CD4-positive, alpha-beta memory T cell (primary cell): ENCODE data around the gene EFCAB7. TPM values are rescaled to one million over a fixed set of nuclear protein-coding genes. Genes with fewer than 3 reads are reported as not detected.

Experiments used
- CTCF ChIA-PET: fragments of 350-600 bp; sonication (Branson Sonifier 250); formaldehyde crosslinking; loops from one replicate; lab custom pipeline; 2021; ENCODE audit warnings: inconsistent platforms; ENCODE audit not compliant: partially characterized antibody; lab: Charles Lee
- POLR2A ChIA-PET: fragments of 350-600 bp; sonication (Branson Sonifier 250); formaldehyde crosslinking; loops from one replicate; lab custom pipeline; 2021; ENCODE audit not compliant: partially characterized antibody; lab: Charles Lee
- DNase-seq, 5 donors: peaks; one replicate each; pipeline versions ENCODE4 v3.0.0 to v3.0.0-alpha.2; 2020 to 2022; ENCODE audit warnings: mixed read lengths in 1 of 5
- H3K27ac ChIP-seq: one replicate; pipeline ENCODE4 v1.7.0; 2013; ENCODE audit warnings: low read depth, low read length
- H3K27me3 ChIP-seq: 2 replicates; pipeline ENCODE4 v1.7.0; 2013; ENCODE audit warnings: mild to moderate bottlenecking, low read length, moderate library complexity; ENCODE audit not compliant: insufficient read depth
- H3K36me3 ChIP-seq: 2 replicates; pipeline ENCODE4 v1.7.0; 2013; ENCODE audit warnings: mild to moderate bottlenecking, low read length, moderate library complexity; ENCODE audit not compliant: insufficient read depth
- H3K4me1 ChIP-seq: 2 replicates; pipeline ENCODE4 v1.7.0; 2013; ENCODE audit warnings: mild to moderate bottlenecking, low read length, moderate library complexity; ENCODE audit not compliant: insufficient read depth
- H3K4me3 ChIP-seq, 2 donors: one replicate each; pipeline ENCODE4 v1.7.0; 2013; ENCODE audit warnings: low read length in 2 of 2, mild to moderate bottlenecking in 1 of 2
- H3K9me3 ChIP-seq, 2 donors: one replicate each; pipeline ENCODE4 v1.7.0; 2013; ENCODE audit warnings: low read length in 2 of 2, control low read depth in 1 of 2; ENCODE audit not compliant: control insufficient read depth in 1 of 2
- H3K27ac Mint-ChIP-seq, 7 donors: one replicate each; pipeline ENCODE4 v1.8.0; 2020 to 2021; ENCODE audit warnings: mixed read lengths in 7 of 7, mild to moderate bottlenecking in 6 of 7, inconsistent platforms in 3 of 7, moderate library complexity in 3 of 7
- H3K27me3 Mint-ChIP-seq, 2 donors: one replicate each; pipeline ENCODE4 v1.8.0; 2020 to 2021; ENCODE audit warnings: mixed read lengths in 2 of 2
- H3K36me3 Mint-ChIP-seq, 2 donors: one replicate each; pipeline ENCODE4 v1.8.0; 2020 to 2021; ENCODE audit warnings: mixed read lengths in 2 of 2, inconsistent platforms in 1 of 2, mild to moderate bottlenecking in 1 of 2
- H3K4me1 Mint-ChIP-seq, 4 donors: one replicate each; pipeline ENCODE4 v1.8.0; 2020 to 2021; ENCODE audit warnings: mixed read lengths in 4 of 4, mild to moderate bottlenecking in 1 of 4
- H3K4me3 Mint-ChIP-seq, 8 donors: one replicate each; pipeline ENCODE4 v1.8.0; 2020 to 2021; ENCODE audit warnings: mixed read lengths in 8 of 8, mild to moderate bottlenecking in 7 of 8, moderate library complexity in 6 of 8, inconsistent platforms in 3 of 8
- H3K9me3 Mint-ChIP-seq, 8 donors: one replicate each; pipeline ENCODE4 v1.8.0; 2020 to 2021; ENCODE audit warnings: mixed read lengths in 8 of 8, mild to moderate bottlenecking in 5 of 8, inconsistent platforms in 3 of 8, moderate library complexity in 1 of 8
- intact Hi-C: fragments of 100-400 bp; cut with micrococcal nuclease; formaldehyde crosslinking; loops from one replicate; pipeline ENCODE4 v1.15.1; 2023
- polyA plus RNA-seq, 2 donors: library from polyadenylated mRNA; unstranded; fragments of 300-500 nt; fragmentation: Illumina TruSeq; gene quantifications; one replicate each; pipeline ENCODE4 v1.2.3, GENCODE V29; 2021
- total RNA-seq, 2 experiments: library from RNA; stranded (reverse); gene quantifications; one replicate each; pipeline ENCODE4 v1.2.3, GENCODE V29; 2021

The EFCAB7 gene
- total and polyA plus RNA-seq, 4 experiments from 2014 or later: 4.3 to 15.1 (median 8.0) TPM

- Mint-ChIP-seq H3K27ac (peak overlapping the region in 3 of 7 donors; percentile 25 to 58 (median 37)), H3K4me3 (no peak overlapping the region), H3K4me1 (no peaks in the 10 kb centered on the region), H3K36me3 (peaks cover 22 to 30% of the 10 kb centered on the region in 2 donors), H3K27me3 (no peaks in the 10 kb centered on the region), H3K9me3 (no peaks in the 10 kb centered on the region)
- ChIA-PET POLR2A (no interaction called here), CTCF (interaction anchor here (1.0 to 2.1 kb wide), 2 partner anchors 9 to 11 kb away, joined by 4 to 7 read pairs; no protein-coding TSS in a partner anchor)
- intact Hi-C loops: no loop called here
- Histone ChIP-seq H3K4me1 (no peaks in the 10 kb centered on the region), H3K9me3 (no peaks in the 10 kb centered on the region), H3K4me3 (no peak overlapping the region), H3K27me3 (no peaks in the 10 kb centered on the region), H3K36me3 (no peaks in the 10 kb centered on the region), H3K27ac (no peak overlapping the region)
- no peak for DNase-seq
Measured at GRCh38 chr1:63547621-63548294, 24.4 kb downstream of the EFCAB7 start.

DNA sequence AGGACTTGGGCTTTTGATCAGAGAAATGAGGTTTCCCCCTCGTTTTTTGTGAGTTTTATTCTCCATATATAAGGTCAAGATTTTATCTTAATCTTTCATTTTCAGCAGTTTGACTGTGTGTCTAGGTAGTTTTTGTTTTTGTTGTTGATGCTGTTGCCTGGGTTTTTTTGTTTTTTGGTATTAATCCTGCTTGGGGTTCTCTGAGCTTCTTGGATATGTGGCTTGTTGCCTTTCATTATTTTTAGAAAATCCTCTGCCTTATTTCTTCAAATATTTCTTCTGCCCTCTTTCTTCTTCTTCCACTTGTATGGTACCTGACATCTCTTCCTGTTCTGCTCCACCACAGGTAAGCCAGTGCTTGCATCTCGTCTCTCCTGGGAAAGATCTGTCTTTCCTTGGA lies 25.0 kb downstream of the EFCAB7 start:
- DNase-seq: no peak
- intact Hi-C loops: no loop called here
- no peak overlapping the region for H3K4me3 ChIP-seq
- H3K27me3 Mint-ChIP-seq: no peaks in the 10 kb centered on the region
- H3K4me1 ChIP-seq: no peaks in the 10 kb centered on the region
- H3K27ac ChIP-seq: no peak overlapping the region
- no peaks in the 10 kb centered on the region for H3K36me3 ChIP-seq
- ChIA-PET POLR2A (no interaction called here), CTCF (interaction anchor here (1.0 to 2.1 kb wide), 2 partner anchors 10 kb away, joined by 4 to 7 read pairs; no protein-coding TSS in a partner anchor)
- H3K36me3 Mint-ChIP-seq: peaks cover 25 to 30% of the 10 kb centered on the region in 2 donors
- H3K4me3 Mint-ChIP-seq: no peak overlapping the region
- H3K27ac Mint-ChIP-seq: no peak overlapping the region
- no peaks in the 10 kb centered on the region for H3K4me1 Mint-ChIP-seq
- no peaks in the 10 kb centered on the region for H3K27me3 ChIP-seq
- no peaks in the 10 kb centered on the region for H3K9me3 ChIP-seq
- no peaks in the 10 kb centered on the region for H3K9me3 Mint-ChIP-seq

DNA sequence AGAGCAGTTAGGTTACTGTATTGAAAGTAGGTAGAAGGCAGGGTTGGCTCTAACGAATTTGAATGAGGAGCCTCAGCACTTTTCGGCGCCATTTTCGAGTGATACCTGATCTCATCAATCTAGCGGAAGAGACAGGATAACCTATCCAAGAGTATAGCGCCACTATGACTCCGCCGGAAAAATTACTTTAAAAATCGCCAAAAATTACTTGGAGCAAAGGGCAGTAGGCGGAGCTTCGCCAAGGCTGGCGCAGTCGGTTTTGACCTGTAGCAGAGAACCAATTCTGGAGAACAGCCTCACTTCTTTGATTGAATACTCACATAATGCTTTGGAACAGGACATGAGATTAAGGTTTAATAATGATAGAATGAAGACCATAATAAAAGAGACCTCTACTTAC lies 25.6 kb downstream of the EFCAB7 start:
- no peak for DNase-seq
- intact Hi-C loops: no loop called here
- Mint-ChIP-seq H3K4me3 (no peak overlapping the region), H3K9me3 (no peaks in the 10 kb centered on the region), H3K27ac (no peak overlapping the region), H3K36me3 (peaks cover 29 to 30% of the 10 kb centered on the region in 2 donors), H3K4me1 (no peaks in the 10 kb centered on the region), H3K27me3 (no peaks in the 10 kb centered on the region)
- no peaks in the 10 kb centered on the region for H3K27me3 ChIP-seq
- no peaks in the 10 kb centered on the region for H3K9me3 ChIP-seq
- H3K4me1 ChIP-seq: no peaks in the 10 kb centered on the region
- CTCF ChIA-PET: interaction anchor here (1.0 to 2.1 kb wide), 2 partner anchors 9 to 10 kb away, joined by 4 to 7 read pairs; no protein-coding TSS in a partner anchor
- H3K27ac ChIP-seq: no peak overlapping the region
- no peak overlapping the region for H3K4me3 ChIP-seq
- POLR2A ChIA-PET: no interaction called here
- no peaks in the 10 kb centered on the region for H3K36me3 ChIP-seq

- no peak overlapping the region for H3K4me3 ChIP-seq
- H3K27ac ChIP-seq: no peak overlapping the region
- intact Hi-C loops: loop anchor here (5.0 kb wide), 1 partner anchor 692 kb away; no protein-coding TSS in a partner anchor
- H3K9me3 ChIP-seq: no peaks in the 10 kb centered on the region
- ChIA-PET CTCF (interaction anchor here (1.0 to 2.5 kb wide), 2 partner anchors 136 to 691 kb away, joined by 4 to 8 read pairs; no protein-coding TSS in a partner anchor), POLR2A (no interaction called here)
- Mint-ChIP-seq H3K27me3 (no peaks in the 10 kb centered on the region), H3K27ac (no peak overlapping the region), H3K36me3 (peaks cover 4 to 14% of the 10 kb centered on the region in 2 donors), H3K4me1 (peaks cover 0 to 2% (median 0%) of the 10 kb centered on the region in 4 donors), H3K9me3 (no peaks in the 10 kb centered on the region), H3K4me3 (no peak overlapping the region)
- DNase-seq: no peak
- H3K4me1 ChIP-seq: no peaks in the 10 kb centered on the region
- no peaks in the 10 kb centered on the region for H3K27me3 ChIP-seq
- no peaks in the 10 kb centered on the region for H3K36me3 ChIP-seq
Measured at GRCh38 chr1:63555480-63555879, 32.2 kb downstream of the EFCAB7 start.

DNA sequence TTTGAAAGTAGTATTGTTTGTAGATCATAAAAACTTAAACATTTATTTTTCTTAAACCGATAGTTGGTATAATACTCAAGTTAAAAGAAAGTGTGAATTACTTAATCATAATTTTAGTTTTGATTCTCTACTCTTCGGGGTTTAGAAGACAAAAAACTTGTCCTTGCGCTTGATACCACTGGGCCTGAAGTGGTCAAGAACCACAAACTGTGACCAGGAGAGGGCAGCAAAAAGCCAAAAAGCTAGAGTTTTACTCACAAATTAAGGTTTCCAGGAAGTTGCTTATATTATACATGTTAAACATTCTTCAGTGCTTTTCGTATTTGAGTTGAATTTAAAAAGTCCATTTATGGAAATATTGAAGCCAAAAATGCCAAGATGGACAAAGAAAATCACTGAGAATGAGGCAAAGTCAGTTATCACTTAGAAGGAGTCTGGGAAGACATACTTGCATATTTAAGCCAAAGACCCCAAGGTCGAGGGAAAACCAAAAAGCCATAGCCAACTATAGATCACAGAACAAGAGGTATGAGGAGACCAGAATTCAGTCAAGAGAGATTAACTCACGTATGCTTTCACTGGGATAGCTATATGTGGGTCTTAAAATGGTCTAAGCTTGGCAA lies 34.2 kb downstream of the EFCAB7 start:
- H3K27ac ChIP-seq: no peak overlapping the region
- H3K9me3 ChIP-seq: no peaks in the 10 kb centered on the region
- no peaks in the 10 kb centered on the region for H3K27me3 ChIP-seq
- no peaks in the 10 kb centered on the region for H3K36me3 ChIP-seq
- Mint-ChIP-seq H3K4me3 (no peak overlapping the region), H3K27me3 (no peaks in the 10 kb centered on the region), H3K4me1 (peaks cover 0 to 2% (median 0%) of the 10 kb centered on the region in 4 donors), H3K36me3 (peaks cover 12 to 13% of the 10 kb centered on the region in 2 donors), H3K9me3 (no peaks in the 10 kb centered on the region), H3K27ac (no peak overlapping the region)
- ChIA-PET CTCF (interaction anchor here (0.7 to 1.7 kb wide), 9 partner anchors 9 to 689 kb away, joined by 3 to 9 read pairs (median 4); no protein-coding TSS in a partner anchor), POLR2A (no interaction called here)
- DNase-seq: no peak
- H3K4me3 ChIP-seq: no peak overlapping the region
- intact Hi-C loops: loop anchor here (5.0 kb wide), 1 partner anchor 690 kb away; no protein-coding TSS in a partner anchor
- H3K4me1 ChIP-seq: no peaks in the 10 kb centered on the region

DNA sequence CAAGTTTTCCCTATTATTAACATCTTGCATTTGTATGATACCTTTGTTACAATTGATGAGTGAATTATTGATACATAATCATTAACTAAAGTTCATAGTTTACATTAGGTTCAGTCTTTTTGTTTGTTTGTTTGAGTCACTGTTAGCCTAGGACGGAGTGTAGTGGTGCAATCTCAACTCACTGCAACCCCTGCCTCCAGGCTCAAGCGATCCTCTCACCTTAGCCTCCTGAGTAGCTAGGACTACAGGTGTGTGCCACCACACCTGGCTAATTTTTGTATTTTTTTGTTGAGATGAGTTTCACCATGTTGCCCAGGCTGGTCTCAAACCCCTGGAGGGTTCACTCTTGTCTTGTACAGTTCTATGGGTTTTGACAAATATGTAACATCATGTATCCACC lies 36.0 kb downstream of the EFCAB7 start:
- H3K9me3 Mint-ChIP-seq: no peaks in the 10 kb centered on the region
- no peak for DNase-seq
- intact Hi-C loops: loop anchor here (5.0 kb wide), 1 partner anchor 688 kb away; no protein-coding TSS in a partner anchor
- no peak overlapping the region for H3K4me3 ChIP-seq
- H3K4me3 Mint-ChIP-seq: no peak overlapping the region
- POLR2A ChIA-PET: no interaction called here
- H3K27ac Mint-ChIP-seq: no peak overlapping the region
- no peaks in the 10 kb centered on the region for H3K36me3 ChIP-seq
- H3K36me3 Mint-ChIP-seq: peaks cover 5 to 16% of the 10 kb centered on the region in 2 donors
- no peaks in the 10 kb centered on the region for H3K9me3 ChIP-seq
- H3K27me3 Mint-ChIP-seq: no peaks in the 10 kb centered on the region
- H3K4me1 ChIP-seq: no peaks in the 10 kb centered on the region
- peaks cover 0 to 2% (median 0%) of the 10 kb centered on the region in 4 donors for H3K4me1 Mint-ChIP-seq
- no peak overlapping the region for H3K27ac ChIP-seq
- CTCF ChIA-PET: no interaction called here
- H3K27me3 ChIP-seq: no peaks in the 10 kb centered on the region

- intact Hi-C loops: no loop called here
- no peaks in the 10 kb centered on the region for H3K9me3 ChIP-seq
- H3K27me3 ChIP-seq: no peaks in the 10 kb centered on the region
- POLR2A ChIA-PET: no interaction called here
- no peaks in the 10 kb centered on the region for H3K27me3 Mint-ChIP-seq
- H3K9me3 Mint-ChIP-seq: no peaks in the 10 kb centered on the region
- no peak for DNase-seq
- CTCF ChIA-PET: no interaction called here
- no peaks in the 10 kb centered on the region for H3K4me1 ChIP-seq
- H3K4me3 ChIP-seq: no peak overlapping the region
- H3K27ac ChIP-seq: no peak overlapping the region
- no peaks in the 10 kb centered on the region for H3K4me1 Mint-ChIP-seq
- H3K36me3 ChIP-seq: no peaks in the 10 kb centered on the region
- no peak overlapping the region for H3K27ac Mint-ChIP-seq
- H3K4me3 Mint-ChIP-seq: no peak overlapping the region
- peaks cover 4 to 29% of the 10 kb centered on the region in 2 donors for H3K36me3 Mint-ChIP-seq
Measured at GRCh38 chr1:63563745-63564144, 40.4 kb downstream of the EFCAB7 start.
